Measurements from ENCODE around the gene JPH2.
"Not testable (repeated sequence)": the region's sequence is repeated elsewhere in the genome, so short reads cannot be mapped to it uniquely, and the experiment has no call there.

The JPH2 gene

DNA sequence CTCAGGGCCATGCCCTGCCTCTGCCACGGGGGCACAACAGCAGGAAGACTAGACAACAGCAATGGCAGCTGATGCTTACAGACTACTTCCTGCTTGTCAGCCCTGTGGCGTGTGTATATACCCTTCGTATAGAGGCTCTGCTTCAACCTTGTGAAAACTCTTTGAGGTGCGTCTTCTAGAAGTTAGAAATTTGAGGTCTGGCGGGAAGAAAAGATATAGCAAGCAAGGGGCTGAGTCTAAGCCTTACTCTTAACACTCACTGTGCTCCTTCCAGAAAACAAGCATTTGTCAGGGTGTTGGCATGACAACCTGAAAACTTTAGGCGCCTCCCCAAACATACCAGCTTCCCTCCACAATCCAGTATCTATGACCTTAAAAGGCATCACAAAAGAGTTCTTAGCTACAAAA is 33.3 kb downstream of the JPH2 start:
- no peak for DNase-seq

- no peak for DNase-seq
Observed at GRCh38 chr20:44151621-44152416, 35.2 kb downstream of the JPH2 start.

DNA sequence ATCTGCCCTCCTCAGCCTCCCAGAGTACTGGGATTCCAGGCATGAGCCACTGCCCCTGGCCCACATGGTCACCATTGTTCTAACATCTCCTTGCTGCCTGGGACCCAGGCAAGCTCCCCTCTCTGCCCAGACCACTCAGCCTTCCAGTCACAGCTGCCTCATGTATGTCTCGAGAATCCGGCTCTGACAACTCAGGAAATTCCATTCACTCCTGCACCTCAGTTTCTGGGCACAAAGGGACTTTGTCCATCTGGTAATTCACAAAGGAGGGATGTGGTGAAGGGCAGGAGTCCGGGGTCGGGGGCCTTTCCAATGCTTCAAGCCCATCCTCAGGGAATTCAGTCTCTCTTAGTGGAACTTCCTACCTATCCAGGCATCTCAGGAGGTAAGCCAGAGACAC is 40.7 kb downstream of the JPH2 start:
- DNase-seq = no peak

DNA sequence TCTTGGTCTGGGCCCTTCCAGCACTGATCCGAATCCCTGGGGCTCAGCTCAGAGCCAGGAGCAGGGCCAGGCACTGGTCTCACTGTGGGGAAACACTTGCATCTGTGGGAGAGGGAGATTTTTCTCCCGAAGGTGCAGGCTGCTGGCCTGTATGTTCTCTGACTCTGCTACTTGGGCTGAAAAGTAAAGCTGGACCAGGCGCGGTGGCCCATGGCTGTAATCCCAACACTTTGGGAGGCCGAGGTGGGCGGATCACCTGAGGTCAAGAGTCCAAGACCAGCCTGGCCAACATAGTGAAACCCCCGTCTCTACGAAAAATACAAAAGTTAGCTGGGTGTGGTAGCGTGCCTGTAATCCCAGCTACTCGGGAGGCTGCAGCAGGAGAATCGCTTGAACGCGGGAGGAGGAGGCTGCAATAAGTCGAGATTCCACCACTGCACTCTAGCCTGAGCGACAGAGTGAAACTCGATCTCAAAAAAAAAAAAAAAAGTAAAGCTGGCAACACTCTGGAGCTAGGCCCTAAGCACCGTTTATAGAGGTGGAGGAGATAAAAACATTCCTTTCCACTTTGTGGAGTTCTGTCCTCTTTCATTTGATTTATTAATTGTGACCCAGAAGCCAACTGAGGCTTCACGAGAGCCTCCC is 41.7 kb downstream of the JPH2 start:
- DNase-seq = no peak

DNA sequence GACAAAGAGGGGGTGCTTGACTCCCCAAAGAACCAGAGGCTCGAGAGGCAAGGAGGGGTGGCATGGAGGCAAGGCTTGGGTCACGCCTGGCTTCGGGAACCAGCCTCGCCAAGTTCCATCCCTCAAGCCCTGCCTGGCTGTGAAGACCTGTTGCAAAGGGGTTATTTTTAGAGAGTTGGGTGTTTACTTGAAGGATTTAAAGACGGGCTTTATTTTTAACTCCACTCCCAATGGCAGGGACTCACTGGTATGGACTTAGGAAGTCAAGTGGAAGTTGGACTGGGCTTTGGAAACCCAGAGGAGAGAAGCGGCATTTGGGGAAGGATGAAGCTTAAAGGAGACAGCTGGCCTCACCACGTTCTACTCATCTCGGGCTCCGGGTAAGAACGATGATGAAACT is 43.1 kb downstream of the JPH2 start:
- no peak for DNase-seq

DNA sequence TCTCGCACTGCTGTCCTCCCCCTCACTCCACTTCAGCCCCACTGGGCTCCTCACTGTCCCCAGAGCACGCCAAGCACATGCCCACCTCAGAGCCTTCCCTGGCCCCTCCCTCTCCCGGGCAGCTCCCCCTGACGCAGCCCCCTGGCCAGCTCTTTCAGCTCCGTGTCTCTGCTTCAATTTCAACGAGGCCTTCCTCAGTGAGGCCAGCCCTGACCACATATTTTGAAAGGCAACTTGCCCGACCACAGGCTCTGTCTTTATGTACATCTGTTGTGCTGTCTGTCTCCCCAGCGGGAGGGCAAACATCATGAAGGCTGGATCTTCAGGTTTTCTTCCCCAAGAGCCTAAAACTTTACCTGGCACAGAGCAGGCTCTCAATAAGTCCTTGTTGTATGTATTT is 44.6 kb downstream of the JPH2 start:
- no peak for DNase-seq

DNA sequence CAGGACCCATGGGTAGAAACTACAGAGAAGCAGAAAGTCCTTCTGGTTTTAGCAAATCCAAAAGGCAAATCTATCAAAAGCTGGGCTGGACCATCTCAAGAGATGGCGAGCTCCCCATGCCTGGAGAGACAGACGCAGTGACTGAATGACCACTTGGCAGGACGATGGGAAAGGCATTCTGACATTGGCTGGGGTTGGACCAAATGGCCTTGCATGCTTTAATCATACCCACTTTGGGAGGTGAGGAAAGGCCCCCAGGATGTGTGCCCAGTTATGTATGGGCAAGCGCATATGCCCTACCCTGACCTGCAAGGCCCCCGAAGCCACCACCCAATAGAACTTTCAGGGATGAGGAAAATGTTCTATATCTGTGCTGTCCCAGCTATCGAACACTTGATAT is 45.1 kb downstream of the JPH2 start:
- DNase-seq = no peak

DNA sequence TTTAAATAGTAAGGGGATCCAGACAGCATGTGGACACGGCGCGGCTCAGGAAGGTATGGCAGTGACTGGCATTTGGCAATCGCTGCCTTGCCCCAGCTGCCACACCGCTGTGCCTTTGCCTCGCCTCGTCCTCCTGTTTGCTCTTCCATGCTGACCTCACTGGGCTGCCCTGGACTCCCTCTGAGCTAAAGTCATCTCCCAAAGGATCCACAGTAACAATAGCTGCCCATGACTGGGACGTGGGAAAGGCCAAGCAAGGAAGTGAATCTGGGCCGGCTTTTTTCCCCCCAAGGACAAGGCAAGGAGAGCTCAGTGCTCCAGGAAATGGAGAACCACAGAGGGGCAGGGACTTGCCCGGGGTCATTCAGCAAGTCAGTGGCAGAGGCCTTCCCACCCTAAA is 48.1 kb downstream of the JPH2 start:
- DNase-seq = no peak

GRCh38 chr20:44137266-44137801 is 49.7 kb downstream of the JPH2 start:
- DNase-seq = no peak

GRCh38 chr20:44136579-44137265 is 50.3 kb downstream of the JPH2 start:
- DNase-seq = no peak

DNA sequence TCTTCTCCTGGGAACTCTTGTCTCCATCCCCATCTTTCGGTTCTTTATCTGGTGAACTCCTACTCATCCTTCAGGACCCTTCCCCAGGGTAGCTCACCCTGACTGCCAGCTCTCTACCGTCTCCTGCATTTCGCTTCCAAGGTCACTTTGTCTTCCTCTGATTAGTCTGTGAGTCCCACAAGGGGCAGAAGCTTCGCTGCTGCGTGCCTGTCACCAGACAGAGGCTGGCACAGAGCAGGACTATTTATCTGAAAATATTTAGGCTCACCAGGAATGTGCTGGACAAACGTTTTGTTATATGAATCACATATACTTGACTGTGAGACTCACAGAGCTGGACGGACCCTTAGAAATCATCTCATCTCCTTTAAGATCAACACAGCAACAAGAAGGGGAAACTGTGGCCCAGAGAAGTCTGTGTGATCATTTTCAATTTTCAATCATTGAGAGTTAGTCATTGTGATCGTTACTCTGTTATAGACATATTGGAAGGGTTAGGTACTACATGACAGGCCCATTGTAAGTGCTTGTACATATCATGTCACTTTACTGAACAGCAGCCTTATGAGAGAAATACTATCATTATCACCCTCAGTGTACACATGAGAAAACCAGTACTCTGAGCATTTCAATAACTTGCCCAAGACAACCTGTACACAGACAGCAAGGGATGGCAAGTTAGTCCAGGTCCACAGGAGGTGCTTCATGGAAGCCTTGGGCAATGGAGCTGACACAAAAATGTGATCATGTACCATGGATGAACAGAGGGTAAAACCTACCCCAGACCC is 51.4 kb downstream of the JPH2 start:
- DNase-seq = no peak

- DNase-seq = peak; percentile 21
Observed at GRCh38 chr20:44135012-44135412, 52.0 kb downstream of the JPH2 start.

DNA sequence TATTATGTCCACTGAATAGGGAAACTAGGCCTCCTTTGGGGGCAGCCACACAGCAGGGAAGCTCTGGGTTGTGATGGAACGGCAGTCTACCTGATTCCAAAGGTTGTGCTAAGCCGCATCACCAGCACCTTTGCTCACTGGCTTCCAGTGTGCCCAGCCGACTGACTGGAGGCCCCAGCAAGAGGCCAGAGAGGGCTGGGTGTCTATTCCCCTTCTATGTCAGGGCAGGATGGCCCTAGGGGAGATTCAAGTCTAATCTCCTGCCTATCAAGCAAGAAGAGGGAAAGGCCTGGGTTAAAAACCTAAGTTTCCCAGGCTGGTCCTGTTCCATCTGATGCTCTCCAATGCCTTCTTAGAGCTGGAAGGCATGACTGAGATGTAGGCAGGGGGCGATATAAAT is 53.6 kb downstream of the JPH2 start:
- peak; percentile 51 for DNase-seq

DNA sequence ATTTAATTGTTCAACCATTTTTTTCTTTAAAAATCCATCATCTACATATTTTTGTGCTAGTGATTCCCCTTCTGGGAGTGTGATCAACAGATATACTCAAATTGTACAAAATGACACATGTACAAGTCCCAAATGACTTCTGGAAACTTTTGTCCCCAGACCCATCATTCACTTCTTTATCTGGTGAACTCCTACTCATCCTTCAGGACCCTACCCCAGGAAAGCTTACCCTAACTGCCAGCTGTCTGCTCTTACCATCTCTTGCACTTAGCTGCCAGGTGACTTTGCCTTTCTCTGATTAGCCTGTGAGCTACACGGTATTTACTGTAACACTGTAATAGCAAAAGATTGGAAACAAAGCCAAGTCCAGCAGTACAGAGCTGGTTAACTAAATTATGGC is 55.3 kb downstream of the JPH2 start:
- no peak for DNase-seq

- no peak for DNase-seq
Observed at GRCh38 chr20:44129911-44130718, 56.9 kb downstream of the JPH2 start.

DNA sequence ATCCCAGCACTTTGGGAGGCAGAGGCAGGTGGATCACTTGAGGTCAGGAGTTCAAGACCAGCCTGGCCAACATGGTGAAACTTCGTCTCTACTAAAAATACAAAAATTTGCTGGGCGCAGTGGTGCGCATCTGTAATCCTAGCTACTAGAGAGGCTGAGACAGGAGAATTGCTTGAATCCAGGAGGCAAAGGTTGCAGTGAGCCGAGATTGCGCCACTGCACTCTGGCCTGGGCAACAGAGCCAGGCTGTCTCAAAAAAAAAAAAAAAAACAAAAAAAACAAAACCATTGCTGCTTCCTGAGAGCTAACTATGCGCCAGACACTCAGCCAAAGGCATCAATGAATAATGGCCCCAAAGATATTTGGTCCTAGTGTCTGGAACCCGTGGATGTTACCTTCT is 57.7 kb downstream of the JPH2 start:
- not testable (repeated sequence) for DNase-seq

- no peak for DNase-seq
Observed at GRCh38 chr20:44126445-44126844, 60.5 kb downstream of the JPH2 start.

DNA sequence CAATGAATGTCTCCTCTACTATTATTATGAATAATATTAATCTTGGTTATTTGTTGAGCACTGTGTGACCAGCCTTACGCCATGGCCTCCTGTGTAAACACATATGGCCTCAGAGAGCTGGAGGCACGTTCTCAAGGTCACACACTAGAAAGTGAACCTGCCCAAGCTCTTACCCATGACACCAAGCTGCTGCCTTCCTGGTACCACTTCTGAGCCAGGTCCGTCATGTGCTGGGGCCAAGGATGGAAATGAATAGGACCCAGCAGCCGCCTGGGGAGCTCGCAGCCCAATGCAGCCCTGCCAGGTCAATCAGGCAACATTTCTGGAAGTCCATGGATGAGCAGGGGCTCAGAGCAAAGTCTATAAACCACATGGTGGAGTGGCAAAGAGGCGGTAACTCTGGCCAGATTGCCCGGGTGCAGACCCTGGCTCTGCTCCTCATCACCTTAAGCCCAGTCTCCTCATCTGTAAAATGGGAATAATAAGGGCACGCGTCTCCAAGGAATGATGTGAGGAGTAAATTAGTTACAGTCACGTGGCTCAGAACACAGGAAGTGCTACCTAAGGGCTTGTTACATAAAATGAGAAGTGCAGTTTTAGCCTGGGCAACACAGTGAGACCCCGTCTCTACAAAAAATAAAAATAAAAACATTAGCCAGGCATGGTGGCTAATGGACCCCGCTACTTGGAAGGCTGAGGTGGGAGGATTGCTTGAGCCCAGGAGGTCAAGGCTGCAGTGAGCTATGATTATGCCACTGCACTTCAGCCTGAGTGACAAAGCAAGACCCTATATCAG is 61.5 kb downstream of the JPH2 start:
- no peak for DNase-seq

DNA sequence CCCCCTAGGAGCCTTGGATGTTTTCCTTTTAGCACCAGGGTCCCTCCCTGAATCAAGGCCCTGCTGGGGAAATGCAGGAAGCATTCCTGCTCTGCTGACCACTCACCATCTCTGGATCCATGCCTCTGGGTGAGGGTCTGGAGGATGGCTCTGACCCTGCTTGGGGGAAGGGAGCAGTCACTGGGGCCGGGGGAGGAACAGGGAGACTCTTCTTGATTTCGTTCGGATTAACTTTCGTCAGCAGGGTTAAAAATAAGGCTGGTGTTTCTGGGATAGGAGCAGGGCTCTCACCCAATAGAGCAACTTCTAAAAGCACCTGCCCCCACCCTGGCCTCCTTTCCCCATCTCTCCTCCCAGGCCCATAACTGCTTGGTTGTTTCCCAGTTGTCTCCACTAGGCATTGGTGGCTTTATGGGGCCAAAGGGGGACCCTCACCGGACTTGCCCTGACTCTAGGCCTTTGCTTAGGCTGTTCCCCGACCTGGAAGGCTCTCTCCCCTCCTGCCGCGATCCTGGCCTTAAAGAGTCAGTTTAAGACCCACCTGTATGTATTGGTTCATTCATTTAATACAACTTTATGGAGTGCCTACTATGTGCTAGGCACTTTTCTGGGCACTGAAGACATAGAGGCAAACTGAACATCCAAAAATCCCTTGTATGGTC is 63.0 kb downstream of the JPH2 start:
- no peak for DNase-seq

DNA sequence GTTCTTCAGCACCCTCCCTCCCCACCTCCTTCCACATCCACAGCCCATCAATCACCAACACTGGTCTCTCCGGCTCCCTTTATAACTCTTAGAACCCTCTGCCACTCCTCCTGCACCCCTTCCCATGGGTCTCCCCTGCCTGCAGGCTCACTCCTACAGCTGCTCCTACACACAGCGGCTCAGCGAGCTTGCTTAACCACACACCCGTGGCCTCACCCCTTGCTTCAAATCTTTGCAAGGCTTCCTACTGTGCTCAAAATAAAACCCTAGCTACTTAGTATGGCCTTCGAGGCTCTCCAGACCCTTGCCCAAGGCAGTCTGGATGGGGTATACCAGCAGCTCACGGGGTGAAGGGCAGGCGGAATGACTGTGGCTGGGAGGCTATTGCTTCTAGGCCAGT is 63.7 kb downstream of the JPH2 start:
- no peak for DNase-seq
